Small intestine (tissue), 7 donors: Measurements from ENCODE around the gene C1D. TPM values are rescaled to one million over a fixed set of nuclear protein-coding genes. Genes with fewer than 3 reads are reported as not detected.
"Not testable (repeated sequence)": the region's sequence is repeated elsewhere in the genome, so short reads cannot be mapped to it uniquely, and the experiment has no call there.

Source experiments
- DNase-seq, 2 donors: peaks; one replicate each; pipeline versions ENCODE4 v3.0.0 to v3.0.0-alpha.2; 2013
- FAIRE-seq: peaks from 2 replicates; lab custom pipeline; 2012; peaks lifted over from hg19 to GRCh38; lab: Jason Lieb, UNC
- H3K27ac ChIP-seq, 3 donors: one replicate each; pipeline ENCODE4 v1.5.1; 2013; ENCODE audit warnings: low read length in 2 of 3, mild to moderate bottlenecking in 2 of 3, control low read depth in 1 of 3, inconsistent platforms in 1 of 3, low read depth in 1 of 3, moderate library complexity in 1 of 3
- H3K27me3 ChIP-seq, 3 donors: one replicate each; pipeline ENCODE4 v1.6.1; 2013; ENCODE audit warnings: low read length in 3 of 3, inconsistent platforms in 1 of 3; ENCODE audit not compliant: control insufficient read depth in 3 of 3, insufficient read depth in 3 of 3
- H3K36me3 ChIP-seq, 3 donors: one replicate each; pipeline ENCODE4 v1.6.1; 2013; ENCODE audit warnings: low read length in 3 of 3, inconsistent platforms in 1 of 3, low read depth in 1 of 3, mild to moderate bottlenecking in 1 of 3, moderate library complexity in 1 of 3; ENCODE audit not compliant: control insufficient read depth in 3 of 3, insufficient read depth in 2 of 3
- H3K4me1 ChIP-seq, 3 donors: one replicate each; pipeline ENCODE4 v1.6.1; 2013; ENCODE audit warnings: low read length in 2 of 3, inconsistent platforms in 1 of 3, low read depth in 1 of 3, mild to moderate bottlenecking in 1 of 3, moderate library complexity in 1 of 3; ENCODE audit not compliant: control insufficient read depth in 3 of 3, insufficient read depth in 2 of 3
- H3K4me3 ChIP-seq, 3 donors: one replicate each; pipeline ENCODE4 v1.5.1; 2013; ENCODE audit warnings: low read length in 3 of 3, control low read depth in 1 of 3, inconsistent platforms in 1 of 3, low read depth in 1 of 3, mild to moderate bottlenecking in 1 of 3, moderate library complexity in 1 of 3
- H3K9me3 ChIP-seq, 2 donors: one replicate each; pipeline ENCODE4 v1.6.1; 2013; ENCODE audit warnings: low read depth in 1 of 2, low read length in 1 of 2; ENCODE audit not compliant: control insufficient read depth in 2 of 2, insufficient read depth in 1 of 2
- WGBS, 3 donors: extraction: QIAGEN DNeasy Blood & Tissue Kit; methylation state at CpG; one replicate each; pipeline ENCODE4 v1.1.7; 2013; 5-methylcytosine and 5-hydroxymethylcytosine counted together
- polyA plus RNA-seq, 4 donors: library from polyadenylated mRNA; stranded (reverse) in 3 of 4; unstranded in 1 of 4; fragments of 200-250 nt in 3 of 4; fragments of 120-200 nt in 1 of 4; gene quantifications; one replicate each; pipeline versions ENCODE4 v1.2.1 to v1.2.3, GENCODE V29; 2013
- donor health status: healthy with polysubstance abuse.
- donor health status: control.
- donor health status: control.
- donor health status: Bipolar disorder and iron deficiency.
- donor health status: healthy.

The C1D gene
- polyA plus RNA-seq, 4 donors = 27.1 to 41.5 (median 28.6) TPM

DNA sequence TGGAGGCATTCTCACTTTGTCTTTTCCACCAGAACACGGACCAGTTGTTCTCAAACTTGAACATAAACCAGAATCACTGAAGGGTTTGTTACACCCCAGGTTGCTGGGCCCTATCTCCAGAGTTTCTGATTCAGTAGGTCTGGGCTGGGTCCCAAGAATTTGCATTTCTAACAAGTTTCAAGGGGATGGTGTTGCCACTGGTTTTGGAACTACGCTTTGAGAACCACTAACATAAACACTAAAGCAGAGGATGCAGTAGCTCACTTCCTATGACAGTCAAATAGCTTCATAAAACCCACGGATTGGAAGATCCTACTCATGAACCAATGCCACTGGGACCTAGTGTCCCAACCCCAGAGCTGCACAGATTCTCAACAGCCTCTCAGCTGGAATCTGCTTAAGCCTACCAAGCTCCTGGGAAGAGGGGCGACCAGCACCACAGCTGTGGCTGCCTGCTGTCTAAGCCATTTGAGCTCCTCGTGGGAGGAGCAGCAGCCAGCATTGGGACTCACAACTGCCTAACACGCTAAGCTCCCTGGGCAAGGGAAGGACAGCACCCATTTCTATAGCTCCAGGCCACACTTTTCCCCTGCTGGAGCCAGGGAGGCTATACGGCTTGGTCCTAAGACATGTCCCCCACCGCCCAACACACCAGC, 62.5 kb downstream of the C1D start:
- no peak for FAIRE-seq
- H3K9me3 ChIP-seq = peaks cover 0 to 4% of the 10 kb centered on the region in 2 donors
- no peaks in the 10 kb centered on the region for H3K4me1 ChIP-seq
- WGBS, 3 donors = 76 to 90% (median 80%) methylated on average over 8 of the region's 8 CpGs
- H3K27ac ChIP-seq = no peak overlapping the region
- no peak for DNase-seq
- H3K4me3 ChIP-seq = no peak overlapping the region
- no peaks in the 10 kb centered on the region for H3K27me3 ChIP-seq
- H3K36me3 ChIP-seq = no peaks in the 10 kb centered on the region

- H3K27ac ChIP-seq = no peak overlapping the region
- FAIRE-seq (no peak), DNase-seq (no peak)
- WGBS, 3 donors = 93 to 97% (median 95%) methylated on average over 3 of the region's 3 CpGs
- no peaks in the 10 kb centered on the region for H3K36me3 ChIP-seq
- H3K9me3 ChIP-seq = peaks cover 0 to 8% of the 10 kb centered on the region in 2 donors
- no peaks in the 10 kb centered on the region for H3K4me1 ChIP-seq
- no peak overlapping the region for H3K4me3 ChIP-seq
- no peaks in the 10 kb centered on the region for H3K27me3 ChIP-seq
Observed at GRCh38 chr2:67999332-67999731, 63.5 kb downstream of the C1D start.

DNA sequence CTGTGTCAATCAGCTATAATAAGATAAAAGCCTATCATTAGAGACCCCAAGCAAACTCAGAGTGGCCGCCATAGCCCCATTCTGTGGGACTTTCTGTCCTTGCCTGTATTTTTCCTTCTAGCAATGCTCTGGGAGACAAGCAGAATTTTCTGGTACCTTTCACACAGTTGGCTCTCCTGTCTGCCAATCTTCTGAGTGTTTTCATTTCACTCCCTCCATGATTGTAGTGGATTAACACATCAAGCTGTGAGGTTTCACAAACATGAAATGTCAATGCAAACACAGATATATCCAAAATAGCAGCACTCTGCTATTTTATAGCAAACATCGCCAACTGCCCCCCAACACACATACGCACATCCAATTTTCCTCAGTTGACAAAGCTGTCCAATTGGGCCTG, 64.9 kb downstream of the C1D start:
- FAIRE-seq (no peak), DNase-seq (no peak)
- Histone ChIP-seq H3K27ac (no peak overlapping the region), H3K36me3 (no peaks in the 10 kb centered on the region), H3K9me3 (peaks cover 0 to 13% of the 10 kb centered on the region in 2 donors), H3K27me3 (no peaks in the 10 kb centered on the region), H3K4me1 (no peaks in the 10 kb centered on the region), H3K4me3 (no peak overlapping the region)
- 95 to 97% (median 95%) methylated on average over 3 of the region's 3 CpGs for WGBS, 3 donors

DNA sequence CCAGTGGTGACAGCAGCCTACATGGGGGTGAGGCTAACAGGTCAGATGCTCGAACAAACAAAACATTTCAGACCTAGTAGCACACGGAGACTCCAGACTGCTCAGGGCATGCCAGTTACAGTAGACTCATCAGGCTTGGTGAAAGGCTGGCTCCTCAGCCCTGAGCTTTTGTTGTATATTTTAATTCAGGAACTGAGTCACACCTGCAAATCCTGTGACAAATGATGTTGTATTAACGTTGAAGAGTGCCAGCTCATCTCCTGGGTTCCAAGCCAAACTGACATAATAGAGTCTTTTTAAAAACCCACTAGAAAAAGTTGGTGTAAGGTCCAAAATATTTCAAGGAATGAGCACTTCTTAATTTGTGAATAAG, 65.3 kb downstream of the C1D start:
- FAIRE-seq = no peak
- Histone ChIP-seq H3K9me3 (peaks cover 0 to 13% of the 10 kb centered on the region in 2 donors), H3K4me1 (no peaks in the 10 kb centered on the region), H3K27ac (no peak overlapping the region), H3K4me3 (no peak overlapping the region), H3K27me3 (no peaks in the 10 kb centered on the region), H3K36me3 (no peaks in the 10 kb centered on the region)
- 53 to 56% (median 55%) methylated on average over 3 of the region's 3 CpGs for WGBS, 3 donors
- DNase-seq = no peak

DNA sequence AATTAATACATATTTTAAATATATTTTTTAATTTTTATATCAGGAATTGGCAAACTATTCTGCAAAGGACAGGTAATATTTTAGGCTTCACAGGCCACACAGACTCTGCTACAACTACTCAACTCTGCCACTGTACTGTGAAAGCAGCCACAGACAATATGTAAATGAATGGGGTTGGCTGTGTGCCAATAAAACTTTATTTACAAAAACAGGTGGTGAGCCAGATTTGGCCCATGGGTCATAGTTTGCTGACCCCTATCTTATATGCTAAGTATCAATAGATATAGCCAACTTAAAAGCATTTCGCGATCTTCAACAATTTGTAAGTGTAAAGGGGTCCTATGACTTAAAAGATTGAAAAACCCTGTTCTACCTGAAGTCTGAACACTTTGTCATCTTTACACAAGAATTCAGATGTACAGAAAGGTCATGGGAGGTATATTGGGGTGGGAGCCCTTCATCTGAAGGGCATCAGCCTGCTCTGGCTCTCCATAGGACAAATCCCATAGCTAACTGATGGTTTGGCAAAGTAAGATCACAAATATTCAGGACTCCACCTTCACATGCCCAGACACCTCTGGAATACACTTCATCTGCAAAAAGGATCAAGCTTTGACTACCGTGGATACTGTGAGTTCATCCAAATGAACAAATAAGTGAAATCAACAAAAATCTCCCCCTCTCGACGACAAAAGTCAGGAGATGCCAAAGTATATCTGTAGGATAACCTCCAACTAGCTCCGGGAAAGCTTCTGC, 65.9 kb downstream of the C1D start:
- FAIRE-seq = no peak

DNA sequence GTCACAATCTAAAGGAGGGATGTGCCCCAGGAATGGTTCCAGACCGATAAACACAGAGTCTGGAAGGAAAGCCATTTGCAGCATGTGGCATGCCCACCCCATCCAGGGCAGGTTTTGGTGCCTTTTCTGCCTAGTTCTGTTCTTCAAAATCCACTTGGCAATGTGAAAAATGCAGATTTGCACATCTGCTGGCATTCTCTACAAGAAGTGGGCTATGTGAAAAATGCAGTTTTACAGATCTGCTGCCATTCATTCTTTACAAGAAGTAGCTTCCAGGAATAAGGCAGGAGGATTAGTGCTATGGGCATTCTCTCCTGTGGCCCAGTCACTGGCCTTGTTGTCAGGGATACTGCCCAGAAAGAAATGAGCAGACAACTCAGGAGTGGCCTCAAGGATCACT, 68.1 kb downstream of the C1D start:
- Histone ChIP-seq H3K4me3 (no peak overlapping the region), H3K27ac (no peak overlapping the region), H3K9me3 (peaks cover 0 to 9% of the 10 kb centered on the region in 2 donors), H3K27me3 (no peaks in the 10 kb centered on the region), H3K4me1 (no peaks in the 10 kb centered on the region), H3K36me3 (no peaks in the 10 kb centered on the region)
- FAIRE-seq (no peak), DNase-seq (no peak)
- 79 to 100% (median 95%) methylated on average over 1 of the region's 1 CpG for WGBS, 3 donors

More for the DNA sequence above, 65.9 kb downstream of the C1D start:
- Histone ChIP-seq H3K27me3 (no peaks in the 10 kb centered on the region), H3K27ac (no peak overlapping the region), H3K4me1 (no peaks in the 10 kb centered on the region), H3K36me3 (no peaks in the 10 kb centered on the region), H3K4me3 (no peak overlapping the region), H3K9me3 (peaks cover 0 to 13% of the 10 kb centered on the region in 2 donors)
- no peak for DNase-seq
- WGBS, 3 donors = 82 to 90% (median 86%) methylated on average over 6 of the region's 6 CpGs

- H3K9me3 ChIP-seq, H3K4me3 ChIP-seq, FAIRE-seq: not testable (repeated sequence)
Observed at GRCh38 chr2:67994069-67994468, 68.7 kb downstream of the C1D start.

DNA sequence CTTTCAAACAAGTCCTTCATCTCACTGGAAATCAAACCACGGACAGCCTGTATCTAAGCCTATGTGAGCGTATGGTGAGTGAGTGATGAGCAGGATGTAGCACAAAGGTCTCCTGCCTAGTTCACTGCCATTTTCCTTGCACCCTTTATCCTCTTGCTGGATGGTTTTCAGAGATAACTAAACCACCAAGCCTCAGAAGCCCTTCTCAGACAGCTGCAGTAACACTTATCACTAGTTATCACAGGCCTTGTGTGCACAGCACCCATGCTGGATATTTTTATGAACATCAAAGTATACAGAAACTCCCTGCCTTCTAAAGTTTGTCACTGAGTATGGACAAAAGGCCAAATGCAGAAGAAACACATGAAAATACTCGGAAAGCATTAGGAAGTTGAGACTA, 69.5 kb downstream of the C1D start:
- Histone ChIP-seq H3K27ac (no peak overlapping the region), H3K27me3 (peaks cover 0 to 3% (median 0%) of the 10 kb centered on the region in 3 donors), H3K4me3 (no peak overlapping the region), H3K9me3 (peaks cover 0 to 9% of the 10 kb centered on the region in 2 donors), H3K4me1 (no peaks in the 10 kb centered on the region), H3K36me3 (no peaks in the 10 kb centered on the region)
- no peak for FAIRE-seq
- DNase-seq = no peak
- WGBS, 3 donors = 78 to 90% (median 80%) methylated on average over 3 of the region's 3 CpGs

More at GRCh38 chr2:67994069-67994468, 68.7 kb downstream of the C1D start:
- WGBS, 3 donors = 90 to 94% (median 91%) methylated on average over 3 of the region's 3 CpGs
- H3K36me3 ChIP-seq, H3K4me1 ChIP-seq, DNase-seq, H3K27ac ChIP-seq, H3K27me3 ChIP-seq: not testable (repeated sequence)
